Fibroblast of pulmonary artery (primary cell): ENCODE measurements around the gene PPP2R5C.

Source experiments
- DNase-seq: peaks from one replicate; pipeline ENCODE4 v3.0.0-alpha.2; 2010; ENCODE audit warnings: low read depth
- H3K4me3 ChIP-seq: replicated peaks from 2 replicates; pipeline ENCODE4 v1.5.1; 2011; ENCODE audit warnings: low read depth, mild to moderate bottlenecking, control low read depth, low read length, moderate library complexity
- TF ChIP-seq, protein P1 (sequence below): IDR thresholded peaks from 2 replicates; pipeline ENCODE4 v1.5.1; 2011; ENCODE audit warnings: mild to moderate bottlenecking, control low read depth, low read length, inconsistent platforms; ENCODE audit errors: missing control alignments

Gene PPP2R5C

DNA sequence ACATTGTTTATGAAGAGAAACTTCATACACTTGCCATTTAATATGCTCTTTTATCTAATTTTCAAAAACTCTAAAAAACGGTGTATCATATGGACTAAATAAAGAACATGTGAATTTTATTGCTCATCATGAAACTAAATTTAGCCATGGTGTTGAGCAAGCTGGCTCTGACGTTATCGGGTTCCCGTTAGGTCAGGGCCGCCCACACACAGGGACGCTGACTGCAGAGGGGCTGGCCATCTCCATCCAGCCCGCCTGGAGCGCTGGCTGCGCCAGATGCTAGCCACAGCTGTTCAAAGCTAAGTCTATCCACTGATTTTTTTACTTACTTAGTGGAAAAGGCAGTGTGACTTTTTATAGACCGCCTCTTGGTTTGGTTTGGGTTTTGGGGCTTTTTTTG, 166.3 kb downstream of the PPP2R5C start:
- DNase-seq = peak; percentile 97
- TF ChIP-seq, protein P1, sequence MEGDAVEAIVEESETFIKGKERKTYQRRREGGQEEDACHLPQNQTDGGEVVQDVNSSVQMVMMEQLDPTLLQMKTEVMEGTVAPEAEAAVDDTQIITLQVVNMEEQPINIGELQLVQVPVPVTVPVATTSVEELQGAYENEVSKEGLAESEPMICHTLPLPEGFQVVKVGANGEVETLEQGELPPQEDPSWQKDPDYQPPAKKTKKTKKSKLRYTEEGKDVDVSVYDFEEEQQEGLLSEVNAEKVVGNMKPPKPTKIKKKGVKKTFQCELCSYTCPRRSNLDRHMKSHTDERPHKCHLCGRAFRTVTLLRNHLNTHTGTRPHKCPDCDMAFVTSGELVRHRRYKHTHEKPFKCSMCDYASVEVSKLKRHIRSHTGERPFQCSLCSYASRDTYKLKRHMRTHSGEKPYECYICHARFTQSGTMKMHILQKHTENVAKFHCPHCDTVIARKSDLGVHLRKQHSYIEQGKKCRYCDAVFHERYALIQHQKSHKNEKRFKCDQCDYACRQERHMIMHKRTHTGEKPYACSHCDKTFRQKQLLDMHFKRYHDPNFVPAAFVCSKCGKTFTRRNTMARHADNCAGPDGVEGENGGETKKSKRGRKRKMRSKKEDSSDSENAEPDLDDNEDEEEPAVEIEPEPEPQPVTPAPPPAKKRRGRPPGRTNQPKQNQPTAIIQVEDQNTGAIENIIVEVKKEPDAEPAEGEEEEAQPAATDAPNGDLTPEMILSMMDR = no peak

DNA sequence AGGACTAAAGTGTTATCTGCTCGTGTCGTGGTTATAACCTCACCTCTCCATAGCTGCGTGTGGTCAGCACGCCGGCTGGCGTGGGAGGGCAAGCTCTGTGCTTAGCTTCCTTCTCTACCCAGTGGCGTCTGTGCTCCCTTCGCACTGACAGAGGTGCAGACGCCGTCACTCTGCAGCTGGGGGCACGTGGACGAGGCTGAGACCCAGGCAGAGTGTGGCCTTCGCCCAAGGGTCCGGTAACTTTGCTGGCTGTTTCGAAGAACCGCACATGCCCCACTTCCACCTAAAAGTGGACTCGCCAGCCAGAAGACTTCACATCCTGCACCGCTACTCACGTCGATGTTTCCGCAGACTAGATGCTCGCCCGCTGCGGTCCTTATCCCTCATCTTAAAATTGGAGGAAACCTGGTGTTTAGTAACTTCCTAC, 166.9 kb downstream of the PPP2R5C start:
- no peak overlapping the region for H3K4me3 ChIP-seq
- TF ChIP-seq, protein P1 = no peak
- no peak for DNase-seq

More for the DNA sequence above, 166.3 kb downstream of the PPP2R5C start:
- H3K4me3 ChIP-seq = no peak overlapping the region

DNA sequence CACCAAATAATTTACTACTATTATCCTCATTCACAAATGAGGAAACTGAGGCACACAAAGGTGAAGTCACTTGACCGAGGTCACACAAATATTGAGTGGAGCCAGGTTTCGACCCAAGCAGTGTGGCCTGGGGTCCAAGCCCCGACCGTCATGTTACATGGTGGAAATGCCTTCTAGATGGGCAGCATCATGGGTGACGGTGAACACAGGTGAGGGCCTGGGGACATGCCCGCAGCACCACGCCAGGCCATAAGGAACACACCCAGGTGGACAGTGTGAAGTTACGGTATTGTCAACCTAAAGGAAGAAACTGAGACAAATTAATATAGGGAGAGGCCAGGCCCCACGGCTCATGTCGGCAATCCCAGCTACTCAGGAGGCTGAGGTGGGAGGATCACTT, 167.6 kb downstream of the PPP2R5C start:
- DNase-seq = no peak
- TF ChIP-seq, protein P1 = no peak
- no peak overlapping the region for H3K4me3 ChIP-seq

DNA sequence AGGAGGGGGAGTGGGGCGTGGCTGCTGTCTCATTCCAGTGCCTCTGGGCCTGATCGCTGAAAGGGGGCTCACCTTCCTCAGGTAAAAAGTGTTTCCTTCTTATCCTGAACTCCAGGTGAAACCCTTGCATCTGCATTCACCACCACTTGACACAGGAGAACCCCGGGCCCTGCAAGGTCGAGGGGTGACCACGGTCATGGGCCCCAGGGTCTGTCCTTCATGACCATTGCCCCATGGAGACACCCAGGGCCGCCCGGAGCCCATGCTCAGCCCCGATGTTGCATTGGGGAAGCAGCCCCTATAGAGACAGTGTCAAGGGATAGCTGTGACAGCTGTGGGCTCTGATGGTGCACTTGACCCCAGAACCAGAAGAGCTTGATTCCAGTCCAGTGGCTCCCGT, 168.4 kb downstream of the PPP2R5C start:
- no peak for DNase-seq
- TF ChIP-seq, protein P1 = no peak
- no peak overlapping the region for H3K4me3 ChIP-seq

DNA sequence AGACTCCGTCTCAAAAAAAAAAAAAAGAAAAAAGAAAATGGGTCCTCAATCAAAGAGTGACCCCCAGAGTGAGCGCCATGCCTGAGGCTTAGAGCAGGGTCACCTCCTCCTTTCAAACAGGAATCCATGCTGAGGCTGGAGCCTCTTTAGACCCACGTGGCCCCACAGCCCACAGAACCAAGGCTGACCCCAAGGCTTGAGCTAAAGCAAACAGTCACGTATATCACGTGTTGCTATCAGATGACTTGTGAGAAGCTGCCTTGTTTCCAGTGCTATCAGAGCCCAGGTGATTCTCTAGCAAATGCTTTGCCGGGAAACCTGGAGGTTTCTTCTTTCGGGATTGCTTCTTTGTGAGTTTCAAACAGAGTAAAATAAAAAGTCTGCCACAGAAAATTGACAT, 171.2 kb downstream of the PPP2R5C start:
- TF ChIP-seq, protein P1 = no peak
- H3K4me3 ChIP-seq = no peak overlapping the region
- DNase-seq = no peak

DNA sequence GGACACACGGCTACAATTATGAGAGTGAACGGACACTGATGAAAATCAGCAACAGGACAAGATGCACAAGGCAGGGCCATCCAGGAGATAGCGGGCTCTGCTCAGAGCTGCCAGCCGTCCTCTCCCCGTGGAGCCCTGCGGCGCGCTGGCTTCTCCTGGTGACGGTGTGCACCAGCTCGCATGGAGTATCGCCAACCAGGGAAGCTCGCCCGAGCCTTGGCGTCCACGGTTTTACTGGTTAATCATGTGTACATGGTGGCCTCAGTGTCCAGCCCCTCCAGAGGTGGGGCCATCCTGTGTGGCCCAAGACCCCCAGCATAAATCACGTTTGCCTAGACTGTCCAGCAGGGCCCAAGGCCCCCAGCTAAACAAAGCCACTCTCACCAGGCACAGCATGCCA, 171.7 kb downstream of the PPP2R5C start:
- TF ChIP-seq, protein P1 = no peak
- H3K4me3 ChIP-seq = no peak overlapping the region

DNA sequence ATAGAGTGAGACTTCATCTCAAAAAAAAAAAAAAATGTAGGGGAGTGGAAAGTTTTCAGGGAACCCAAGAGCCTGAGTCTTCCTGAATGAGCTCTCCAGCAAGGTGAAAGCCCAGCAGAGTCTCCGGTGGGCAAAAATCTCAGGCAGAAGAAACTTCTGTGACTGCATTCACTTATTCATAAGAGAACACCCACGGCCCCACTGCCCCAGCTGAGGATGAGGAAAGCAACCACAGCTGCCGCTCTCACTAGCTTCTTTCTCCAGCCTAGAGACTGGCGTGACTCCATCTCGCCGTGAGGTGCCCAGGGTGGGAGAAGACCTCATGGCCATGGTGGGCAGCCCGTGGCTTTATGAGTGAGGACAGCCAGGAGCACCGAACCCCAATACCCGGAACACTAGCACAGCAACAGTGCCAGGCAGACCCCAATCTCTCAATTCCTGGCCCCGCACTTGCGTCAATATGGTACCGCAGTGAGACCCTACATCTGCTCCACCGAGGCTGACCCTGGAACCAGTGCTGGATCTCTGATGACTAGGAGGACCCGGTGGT, 173.2 kb downstream of the PPP2R5C start:
- TF ChIP-seq, protein P1 = no peak
- no peak for DNase-seq
- no peak overlapping the region for H3K4me3 ChIP-seq

More for the DNA sequence above, 171.7 kb downstream of the PPP2R5C start:
- DNase-seq = no peak
